Measurements from ENCODE around the gene ARL5C. TPM values are rescaled to one million over a fixed set of nuclear protein-coding genes. Genes with fewer than 3 reads are reported as not detected.

ARL5C gene
- total RNA-seq, 1 experiment from 2014 or later, result not detected

- no peak overlapping the region for H2BK5ac ChIP-seq (ENCODE audit: insufficient read length, low read length)
- H3K79me2 ChIP-seq (ENCODE audit: insufficient read depth, low read length), result no peaks in the 10 kb centered on the region
- H3K4me1 Mint-ChIP-seq, result peaks cover 10 to 23% of the 10 kb centered on the region in 2 experiments
- no peaks in the 10 kb centered on the region for H4K20me1 ChIP-seq (ENCODE audit: control insufficient read depth, insufficient read depth, insufficient read length)
- H3K27ac ChIP-seq (ENCODE audit: insufficient read length, low read depth, low read length), result no peak overlapping the region
- TF ChIP-seq, protein P1, sequence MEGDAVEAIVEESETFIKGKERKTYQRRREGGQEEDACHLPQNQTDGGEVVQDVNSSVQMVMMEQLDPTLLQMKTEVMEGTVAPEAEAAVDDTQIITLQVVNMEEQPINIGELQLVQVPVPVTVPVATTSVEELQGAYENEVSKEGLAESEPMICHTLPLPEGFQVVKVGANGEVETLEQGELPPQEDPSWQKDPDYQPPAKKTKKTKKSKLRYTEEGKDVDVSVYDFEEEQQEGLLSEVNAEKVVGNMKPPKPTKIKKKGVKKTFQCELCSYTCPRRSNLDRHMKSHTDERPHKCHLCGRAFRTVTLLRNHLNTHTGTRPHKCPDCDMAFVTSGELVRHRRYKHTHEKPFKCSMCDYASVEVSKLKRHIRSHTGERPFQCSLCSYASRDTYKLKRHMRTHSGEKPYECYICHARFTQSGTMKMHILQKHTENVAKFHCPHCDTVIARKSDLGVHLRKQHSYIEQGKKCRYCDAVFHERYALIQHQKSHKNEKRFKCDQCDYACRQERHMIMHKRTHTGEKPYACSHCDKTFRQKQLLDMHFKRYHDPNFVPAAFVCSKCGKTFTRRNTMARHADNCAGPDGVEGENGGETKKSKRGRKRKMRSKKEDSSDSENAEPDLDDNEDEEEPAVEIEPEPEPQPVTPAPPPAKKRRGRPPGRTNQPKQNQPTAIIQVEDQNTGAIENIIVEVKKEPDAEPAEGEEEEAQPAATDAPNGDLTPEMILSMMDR (conservative IDR thresholded peaks at IDR 0.05), result no peak
- no CpG with 5 or more reads among the region's 13 CpGs for WGBS (ENCODE audit: extremely low coverage, insufficient read length, low lambda C conversion rate)
- no peak overlapping the region for H4K5ac ChIP-seq (ENCODE audit: insufficient read length, low read depth, low read length)
- no peak overlapping the region for H3K4ac ChIP-seq (ENCODE audit: low read depth, low read length)
- H2BK20ac ChIP-seq (ENCODE audit: low read depth, low read length, poor library complexity, severe bottlenecking), result no peak overlapping the region
- peaks cover 36% of the 10 kb centered on the region for H3K27me3 Mint-ChIP-seq (ENCODE audit: low read depth)
- no peaks in the 10 kb centered on the region; a peak in 1 of 5 replicates for H3K9me3 Mint-ChIP-seq
- peak overlapping the region in 1 of 2 experiments; percentile 30; a peak in 1 of 5 replicates for H3K4me3 Mint-ChIP-seq
- no peaks in the 10 kb centered on the region for H3K79me1 ChIP-seq (ENCODE audit: insufficient read depth, low read depth, low read length, poor library complexity, severe bottlenecking)
- H3K27ac Mint-ChIP-seq, result peak overlapping the region in 1 of 3 experiments; percentile 25; a peak in 1 of 7 replicates
- no peak overlapping the region for H3K9ac ChIP-seq (ENCODE audit: extremely low read depth, insufficient read length, low read length)
- no peak overlapping the region for H2BK120ac ChIP-seq (ENCODE audit: low read depth, low read length, poor library complexity, severe bottlenecking)
- no peak overlapping the region for H3K14ac ChIP-seq (ENCODE audit: insufficient read depth, low read length)
- H2BK15ac ChIP-seq (ENCODE audit: low read depth, low read length), result no peak overlapping the region
- no peak overlapping the region for H3K23ac ChIP-seq (ENCODE audit: insufficient read length, low read depth, low read length)
- no peak overlapping the region for H2AFZ ChIP-seq (ENCODE audit: low read length)
- no peaks in the 10 kb centered on the region; a peak in 1 of 7 replicates for H3K36me3 Mint-ChIP-seq (ENCODE audit: insufficient read depth in 1 of 3, low read depth in 3 of 3)
- H2AK5ac ChIP-seq (ENCODE audit: insufficient read length, low read length), result no peak overlapping the region
- H2BK12ac ChIP-seq (ENCODE audit: insufficient read length, low read depth, low read length), result no peak overlapping the region
- peaks cover 11% of the 10 kb centered on the region for H3K23me2 ChIP-seq (ENCODE audit: insufficient read length, low read depth, low read length, poor library complexity, severe bottlenecking)
- DNase-seq, result no peak
- H3T11ph ChIP-seq (ENCODE audit: low read length), result no peak overlapping the region
- H3K56ac ChIP-seq (ENCODE audit: insufficient read length, low read depth, low read length), result no peak overlapping the region
- no peak overlapping the region for H4K8ac ChIP-seq (replicated peaks; ENCODE audit: insufficient read length, low read depth, low read length)
- H3K4me2 ChIP-seq (ENCODE audit: insufficient read depth, insufficient read length, low read length), result no peak overlapping the region
- no peak overlapping the region for H3K18ac ChIP-seq (ENCODE audit: insufficient read length, low read depth, low read length)
- H3K4me1 ChIP-seq (ENCODE audit: insufficient read depth, low read length), result no peaks in the 10 kb centered on the region
- no peaks in the 10 kb centered on the region for H3K9me3 ChIP-seq (ENCODE audit: control insufficient read depth, low read depth, low read length)
- peaks cover 9% of the 10 kb centered on the region; the same call in 1 of the 2 replicates for H3K27me3 ChIP-seq (ENCODE audit: insufficient read depth, low read length)
- H4K91ac ChIP-seq (ENCODE audit: insufficient read length, low read depth, low read length), result no peak overlapping the region
Measured at GRCh38 chr17:39147221-39148185, 18.5 kb downstream of the ARL5C start.
